ENCODE results near the gene AP1M2.
"Not testable (repeated sequence)": the region's sequence is repeated elsewhere in the genome, so short reads cannot be mapped to it uniquely, and the experiment has no call there.

The AP1M2 gene

GRCh38 chr19:10577951-10578350 is 9.2 kb downstream of the AP1M2 start:
- H3K27ac Mint-ChIP-seq = no peak overlapping the region
- ATAC-seq = no peak
- H3K4me1 Mint-ChIP-seq = peaks cover 8% of the 10 kb centered on the region

GRCh38 chr19:10575011-10575716 is 11.9 kb downstream of the AP1M2 start:
- DNase-seq (ENCODE audit: low spot score in 2 of 2) (no peak), ATAC-seq (no peak)
- Mint-ChIP-seq H3K4me3 (no peak overlapping the region), H3K9me3 (no peaks in the 10 kb centered on the region), H3K36me3 (peaks cover 6% of the 10 kb centered on the region), H3K4me1 (peaks cover 12% of the 10 kb centered on the region), H3K27ac (no peak overlapping the region)

More at GRCh38 chr19:10577951-10578350, 9.2 kb downstream of the AP1M2 start:
- DNase-seq (ENCODE audit: low spot score in 2 of 2) = no peak
- no peaks in the 10 kb centered on the region for H3K9me3 Mint-ChIP-seq
- H3K4me3 Mint-ChIP-seq = no peak overlapping the region
- H3K36me3 Mint-ChIP-seq = no peaks in the 10 kb centered on the region

- peaks cover 7% of the 10 kb centered on the region for H3K36me3 Mint-ChIP-seq
- H3K9me3 Mint-ChIP-seq = no peaks in the 10 kb centered on the region
- DNase-seq (ENCODE audit: low spot score in 2 of 2) (peak in 1 of 2 donors; percentile 46), ATAC-seq (no peak)
- H3K4me3 Mint-ChIP-seq = no peak overlapping the region
- H3K27ac Mint-ChIP-seq = no peak overlapping the region
- peaks cover 14% of the 10 kb centered on the region for H3K4me1 Mint-ChIP-seq
These were observed 12.7 kb downstream of the AP1M2 start for GRCh38 chr19:10574462-10574861.

- H3K9me3 Mint-ChIP-seq; H3K4me3 Mint-ChIP-seq; ATAC-seq; H3K27ac Mint-ChIP-seq; DNase-seq (ENCODE audit: low spot score in 2 of 2): not testable (repeated sequence)
- peaks cover 14% of the 10 kb centered on the region for H3K36me3 Mint-ChIP-seq
- peaks cover 21% of the 10 kb centered on the region for H3K4me1 Mint-ChIP-seq
These were observed 13.3 kb downstream of the AP1M2 start for GRCh38 chr19:10573793-10574192.

- Mint-ChIP-seq H3K27ac (peak within 1 kb of the TSS; percentile 98), H3K4me3 (peak within 1 kb of the TSS; percentile 98), H3K9me3 (no peaks in the 10 kb centered on the region), H3K36me3 (peaks cover 55% of the 10 kb centered on the region), H3K4me1 (peaks cover 62% of the 10 kb centered on the region)
- DNase-seq (ENCODE audit: low spot score in 2 of 2) = peak; percentile 98 to 100
- ATAC-seq = peak; percentile 85
These were observed 18.1 kb downstream of the AP1M2 start, which contains the start of gene CDKN2D for GRCh38 chr19:10568826-10569651. Gene CDKN2D, minus strand, starts transcription at chr19:10568979. Its CDS starts 326 bp downstream, at chr19:10568653.

- peak overlapping the region; percentile 93 for H3K27ac Mint-ChIP-seq
- H3K4me1 Mint-ChIP-seq = peaks cover 62% of the 10 kb centered on the region
- DNase-seq (ENCODE audit: low spot score in 2 of 2) (no peak), ATAC-seq (peak; percentile 34)
- H3K9me3 Mint-ChIP-seq = no peaks in the 10 kb centered on the region
- H3K4me3 Mint-ChIP-seq = peak overlapping the region; percentile 98
- peaks cover 63% of the 10 kb centered on the region for H3K36me3 Mint-ChIP-seq
These were observed 18.9 kb downstream of the AP1M2 start for GRCh38 chr19:10568062-10568825.

GRCh38 chr19:10567656-10568055 is 19.5 kb downstream of the AP1M2 start:
- H3K4me3 Mint-ChIP-seq = peak overlapping the region; percentile 98
- H3K36me3 Mint-ChIP-seq = peaks cover 68% of the 10 kb centered on the region
- no peak for ATAC-seq
- H3K9me3 Mint-ChIP-seq = no peaks in the 10 kb centered on the region
- peak in 1 of 2 donors; percentile 58 for DNase-seq (ENCODE audit: low spot score in 2 of 2)
- peaks cover 64% of the 10 kb centered on the region for H3K4me1 Mint-ChIP-seq
- peak overlapping the region; percentile 93 for H3K27ac Mint-ChIP-seq

GRCh38 chr19:10566658-10567410 is 20.3 kb downstream of the AP1M2 start:
- Mint-ChIP-seq H3K4me1 (peaks cover 62% of the 10 kb centered on the region), H3K36me3 (peaks cover 70% of the 10 kb centered on the region), H3K4me3 (peak overlapping the region; percentile 98), H3K27ac (peak overlapping the region; percentile 93), H3K9me3 (no peaks in the 10 kb centered on the region)
- ATAC-seq (peak; percentile 46), DNase-seq (ENCODE audit: low spot score in 2 of 2) (peak; percentile 42 to 87)

- ATAC-seq = no peak
- Mint-ChIP-seq H3K36me3 (peaks cover 75% of the 10 kb centered on the region), H3K4me3 (peak overlapping the region; percentile 98), H3K4me1 (peaks cover 67% of the 10 kb centered on the region), H3K27ac (peak overlapping the region; percentile 93), H3K9me3 (no peaks in the 10 kb centered on the region)
- DNase-seq (ENCODE audit: low spot score in 2 of 2) = no peak
These were observed 20.8 kb downstream of the AP1M2 start for GRCh38 chr19:10566408-10566657.

- peaks cover 81% of the 10 kb centered on the region for H3K36me3 Mint-ChIP-seq
- H3K27ac Mint-ChIP-seq = peak within 1 kb of the TSS; percentile 93
- peak within 1 kb of the TSS; percentile 98 for H3K4me3 Mint-ChIP-seq
- ATAC-seq (peak; percentile 61), DNase-seq (ENCODE audit: low spot score in 2 of 2) (peak; percentile 99 to 100)
- H3K9me3 Mint-ChIP-seq = no peaks in the 10 kb centered on the region
- H3K4me1 Mint-ChIP-seq = peaks cover 68% of the 10 kb centered on the region
These were observed 21.3 kb downstream of the AP1M2 start, which contains the start of gene KRI1 for GRCh38 chr19:10565567-10566407. Gene KRI1, minus strand, starts transcription at chr19:10566010. Its CDS starts 11 bp downstream, at chr19:10565999.

GRCh38 chr19:10565028-10565566 is 22.0 kb downstream of the AP1M2 start:
- Mint-ChIP-seq H3K27ac (peak overlapping the region; percentile 93), H3K4me1 (peaks cover 64% of the 10 kb centered on the region), H3K36me3 (peaks cover 88% of the 10 kb centered on the region), H3K9me3 (no peaks in the 10 kb centered on the region), H3K4me3 (peak overlapping the region; percentile 98)
- DNase-seq (ENCODE audit: low spot score in 2 of 2) = no peak
- no peak for ATAC-seq

- ATAC-seq (no peak), DNase-seq (ENCODE audit: low spot score in 2 of 2) (no peak)
- no peaks in the 10 kb centered on the region for H3K9me3 Mint-ChIP-seq
- H3K36me3 Mint-ChIP-seq = peaks cover 96% of the 10 kb centered on the region
- no peak overlapping the region for H3K27ac Mint-ChIP-seq
- H3K4me3 Mint-ChIP-seq = no peak overlapping the region
- peaks cover 55% of the 10 kb centered on the region for H3K4me1 Mint-ChIP-seq
These were observed 24.5 kb downstream of the AP1M2 start for GRCh38 chr19:10562609-10563008.

GRCh38 chr19:10560154-10560553 is 27.0 kb downstream of the AP1M2 start:
- peaks cover 37% of the 10 kb centered on the region for H3K4me1 Mint-ChIP-seq
- ATAC-seq (no peak), DNase-seq (ENCODE audit: low spot score in 2 of 2) (no peak)
- H3K36me3 Mint-ChIP-seq = peaks cover 97% of the 10 kb centered on the region
- H3K4me3 Mint-ChIP-seq = no peak overlapping the region
- no peak overlapping the region for H3K27ac Mint-ChIP-seq
- H3K9me3 Mint-ChIP-seq = no peaks in the 10 kb centered on the region
